ENCODE results near the gene PXMP2.

PXMP2 gene

GRCh38 chr12:132754160-132754932 is 67.0 kb downstream of the PXMP2 start:
- DNase-seq: peak in 1 of 4 experiments; percentile 14

Measured in suppressor macrophage (primary cell).